GM10266 (cell line): Measurements from ENCODE around the gene TMPRSS3.
A peak's percentile ranks its signal among the peaks of the same experiment; 100 is the strongest.

Source experiments
- DNase-seq: peaks from one replicate; pipeline ENCODE4 v3.0.0; 2012; ENCODE audit errors: extremely low spot score
- CTCF ChIP-seq: IDR thresholded peaks from 2 replicates; pipeline ENCODE4 v1.5.1; 2012; ENCODE audit warnings: mild to moderate bottlenecking, low read depth; ENCODE audit not compliant: control insufficient read depth, insufficient read depth; ENCODE audit errors: missing control alignments

TMPRSS3 gene

GRCh38 chr21:42440187-42440792 lies 44.4 kb upstream of the TMPRSS3 start:
- peak; percentile 80 for DNase-seq
- no peak for TF ChIP-seq CTCF

- DNase-seq = peak; percentile 38
Observed at GRCh38 chr21:42439284-42440186, 43.7 kb upstream of the TMPRSS3 start.

GRCh38 chr21:42438316-42439205 lies 42.7 kb upstream of the TMPRSS3 start:
- no peak for TF ChIP-seq CTCF

More at GRCh38 chr21:42439284-42440186, 43.7 kb upstream of the TMPRSS3 start:
- no peak for TF ChIP-seq CTCF

GRCh38 chr21:42437786-42438185 lies 41.9 kb upstream of the TMPRSS3 start:
- no peak for TF ChIP-seq CTCF
- DNase-seq = no peak

More at GRCh38 chr21:42438316-42439205, 42.7 kb upstream of the TMPRSS3 start:
- DNase-seq = no peak

GRCh38 chr21:42436914-42437313 lies 41.1 kb upstream of the TMPRSS3 start:
- TF ChIP-seq CTCF = no peak
- no peak for DNase-seq

- DNase-seq = no peak
- no peak for TF ChIP-seq CTCF
Observed at GRCh38 chr21:42435833-42436232, 40.0 kb upstream of the TMPRSS3 start.
